T-helper 2 cell treated with Interferon-gamma antibody and Interleukin-4, amounts not matched to agents 5 μg/mL and 100 μg/mL, for 36 hours (primary cell): Measurements from ENCODE around the gene ATP5ME.

Experiments used
- DNase-seq: peaks from one replicate; pipeline ENCODE4 v3.0.0; 2021; ENCODE audit warnings: low spot score
- H3K27ac Mint-ChIP-seq: one replicate; pipeline ENCODE4 v1.8.0; 2021; ENCODE audit warnings: mild to moderate bottlenecking, mixed read lengths
- H3K27me3 Mint-ChIP-seq: one replicate; pipeline ENCODE4 v1.8.0; 2021; ENCODE audit warnings: low read depth, mixed read lengths
- H3K36me3 Mint-ChIP-seq: one replicate; pipeline ENCODE4 v1.8.0; 2021; ENCODE audit warnings: low read depth, mixed read lengths
- H3K4me1 Mint-ChIP-seq: one replicate; pipeline ENCODE4 v1.8.0; 2021; ENCODE audit warnings: low read depth, mixed read lengths
- H3K4me3 Mint-ChIP-seq: one replicate; pipeline ENCODE4 v1.8.0; 2022; ENCODE audit warnings: mild to moderate bottlenecking, moderate library complexity, mixed read lengths
- H3K9me3 Mint-ChIP-seq: one replicate; pipeline ENCODE4 v1.8.0; 2021; ENCODE audit warnings: mixed read lengths

Gene ATP5ME

DNA sequence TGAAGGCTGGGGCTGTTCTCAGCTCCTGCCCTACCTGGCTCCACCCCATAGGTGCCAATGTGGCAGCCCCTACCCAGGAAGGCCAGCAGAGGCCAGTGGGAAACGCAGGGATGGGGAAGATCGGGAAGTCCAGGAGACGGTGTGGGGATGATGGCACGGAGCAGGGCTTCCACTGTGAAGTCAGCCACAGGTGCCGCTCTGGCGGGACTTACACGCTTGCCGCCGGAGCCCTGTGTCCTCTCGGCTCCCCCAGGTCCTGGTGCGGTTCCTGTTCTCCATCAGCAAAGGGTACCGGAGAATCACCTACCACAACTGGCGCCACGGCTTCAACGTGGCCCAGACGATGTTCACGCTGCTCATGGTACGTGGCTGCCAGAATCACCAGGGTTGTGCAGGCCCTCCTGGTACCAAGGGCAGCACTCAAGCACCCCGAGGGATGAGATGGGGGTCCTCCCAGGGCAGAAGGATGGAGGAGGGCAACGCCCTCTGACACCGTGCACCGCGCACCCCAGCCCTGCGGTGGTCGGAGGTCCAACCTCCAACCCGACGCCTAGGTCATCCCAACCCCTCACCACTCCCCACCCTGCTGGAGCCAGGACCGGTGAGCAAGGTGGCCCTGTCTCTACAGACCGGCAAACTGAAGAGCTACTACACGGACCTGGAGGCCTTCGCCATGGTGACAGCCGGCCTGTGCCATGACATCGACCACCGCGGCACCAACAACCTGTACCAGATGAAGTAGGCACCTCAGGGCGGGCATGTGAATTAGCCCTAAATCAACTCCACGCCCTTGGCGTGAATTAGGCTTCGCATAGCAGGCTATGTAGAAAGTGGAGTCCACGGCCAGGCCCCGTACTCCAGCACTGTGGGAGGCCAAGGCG is 12.0 kb downstream of the ATP5ME start:
- peak overlapping the region; percentile 10 for H3K27ac Mint-ChIP-seq
- peaks cover 5% of the 10 kb centered on the region for H3K9me3 Mint-ChIP-seq

DNA sequence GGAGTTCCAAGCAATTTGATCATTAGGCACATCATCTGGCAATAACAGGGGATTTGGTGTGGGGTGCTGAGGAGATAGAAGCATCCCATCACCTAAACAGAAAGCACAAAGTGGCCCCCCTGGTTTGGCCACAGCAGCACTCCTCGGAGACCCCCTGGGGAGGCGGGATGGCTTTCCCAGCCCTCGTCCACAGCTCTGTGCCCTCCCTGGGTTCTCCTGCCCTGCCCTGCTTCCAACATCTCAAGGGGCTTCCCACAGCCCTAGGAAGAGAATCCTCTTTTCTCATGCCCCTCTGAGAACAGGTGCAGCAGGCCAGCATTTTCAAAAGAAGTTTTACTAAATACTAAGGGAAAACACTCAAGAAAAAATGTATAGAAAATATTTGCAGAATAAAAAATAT is 12.8 kb downstream of the ATP5ME start:
- Mint-ChIP-seq H3K4me1 (peaks cover 1% of the 10 kb centered on the region), H3K27ac (no peak overlapping the region), H3K9me3 (peaks cover 5% of the 10 kb centered on the region), H3K4me3 (no peak overlapping the region), H3K27me3 (no peaks in the 10 kb centered on the region), H3K36me3 (peaks cover 3% of the 10 kb centered on the region)
- DNase-seq, result no peak

More for the DNA sequence above, 12.0 kb downstream of the ATP5ME start:
- Mint-ChIP-seq H3K4me1 (peaks cover 1% of the 10 kb centered on the region), H3K4me3 (peak overlapping the region; percentile 79), H3K27me3 (no peaks in the 10 kb centered on the region), H3K36me3 (peaks cover 3% of the 10 kb centered on the region)
- no peak for DNase-seq

DNA sequence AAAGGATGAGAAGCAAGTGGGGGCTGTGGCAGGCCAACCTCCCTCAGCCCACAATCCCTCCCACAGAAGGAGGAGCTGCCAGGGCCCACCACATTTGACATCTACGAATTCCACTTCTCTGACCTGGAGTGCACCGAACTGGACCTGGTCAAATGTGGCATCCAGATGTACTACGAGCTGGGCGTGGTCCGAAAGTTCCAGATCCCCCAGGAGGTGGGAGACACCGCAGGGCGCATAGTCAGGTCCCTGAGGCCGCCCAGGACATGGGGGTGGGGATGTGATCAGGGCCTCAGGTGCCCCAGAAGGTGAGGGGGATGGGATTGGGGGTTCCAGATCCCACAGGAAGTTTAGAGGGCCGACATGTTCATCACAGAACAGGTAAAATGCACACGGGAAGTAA is 13.7 kb downstream of the ATP5ME start:
- Mint-ChIP-seq H3K36me3 (peaks cover 3% of the 10 kb centered on the region), H3K4me1 (peaks cover 1% of the 10 kb centered on the region), H3K27ac (no peak overlapping the region), H3K27me3 (no peaks in the 10 kb centered on the region), H3K9me3 (peaks cover 5% of the 10 kb centered on the region), H3K4me3 (no peak overlapping the region)
- DNase-seq, result no peak

DNA sequence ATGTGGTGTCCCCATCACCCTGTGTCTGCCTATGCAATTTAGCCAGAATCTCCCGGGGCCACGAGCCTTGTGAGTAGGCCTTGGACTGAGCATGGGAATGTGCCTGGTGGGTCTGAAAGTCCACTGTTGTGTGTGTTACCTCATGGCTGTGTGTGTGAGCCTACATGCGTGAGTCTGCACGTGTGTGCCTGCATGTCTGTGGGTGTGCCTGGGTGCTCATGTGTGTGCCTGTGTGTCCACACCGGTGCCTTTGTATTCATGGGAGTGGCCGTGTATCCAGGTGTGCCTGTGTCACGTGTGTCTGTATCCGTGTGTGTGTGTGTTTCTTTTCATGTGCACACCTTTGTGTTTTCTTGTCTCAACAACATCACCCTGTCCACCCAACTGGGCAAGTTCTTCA is 14.2 kb downstream of the ATP5ME start:
- H3K4me1 Mint-ChIP-seq, result peaks cover 1% of the 10 kb centered on the region
- peaks cover 3% of the 10 kb centered on the region for H3K36me3 Mint-ChIP-seq
- H3K4me3 Mint-ChIP-seq, result no peak overlapping the region
- H3K9me3 Mint-ChIP-seq, result peaks cover 5% of the 10 kb centered on the region
- no peak for DNase-seq
- no peaks in the 10 kb centered on the region for H3K27me3 Mint-ChIP-seq
- H3K27ac Mint-ChIP-seq, result peak overlapping the region; percentile 8

DNA sequence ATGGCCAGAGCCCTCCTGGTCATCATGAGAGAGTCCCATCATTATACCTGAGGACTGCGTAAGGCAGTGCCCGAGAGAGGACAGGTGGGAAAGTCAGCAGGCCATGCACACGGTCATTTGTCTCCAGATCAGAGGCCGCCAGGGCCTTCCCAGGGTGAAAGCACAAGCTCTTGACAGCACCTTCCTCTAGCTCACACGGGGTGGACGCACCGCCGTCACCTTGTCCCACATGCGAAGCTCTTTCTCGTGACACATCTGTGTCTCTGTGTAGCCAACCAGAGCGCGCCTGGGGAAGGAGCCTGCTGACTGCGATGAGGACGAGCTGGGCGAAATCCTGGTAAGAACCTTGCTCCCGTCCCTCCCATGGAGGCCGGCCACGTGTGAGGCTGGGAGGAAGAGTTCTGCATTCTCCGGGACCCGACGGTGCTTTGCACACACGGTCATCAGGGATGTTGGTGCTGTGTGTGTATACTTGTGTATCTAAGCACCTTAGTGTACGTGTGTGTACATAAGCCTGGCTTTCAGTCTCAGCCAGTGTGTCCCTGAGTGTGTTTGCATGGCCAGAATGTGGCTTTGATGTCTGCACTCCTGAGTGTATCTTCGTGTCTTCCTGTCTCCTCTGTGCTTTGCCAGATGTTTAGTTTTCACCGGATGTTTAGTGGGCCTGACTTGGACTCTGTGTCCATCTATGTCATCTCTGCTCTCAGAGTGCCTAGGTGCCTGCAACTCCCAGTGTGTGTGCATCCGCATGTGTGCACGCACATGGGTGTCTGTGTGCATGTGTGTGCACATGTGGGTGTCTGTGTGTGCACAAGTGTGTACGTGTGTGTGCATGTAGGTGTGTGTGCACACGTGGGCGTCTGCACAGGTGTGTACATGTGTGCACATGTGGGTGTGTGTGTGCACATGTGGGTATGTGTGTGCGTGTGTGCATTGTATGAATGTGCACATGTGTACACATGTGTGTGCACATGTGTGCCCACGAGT is 15.1 kb downstream of the ATP5ME start:
- Mint-ChIP-seq H3K27me3 (no peaks in the 10 kb centered on the region), H3K4me3 (no peak overlapping the region), H3K9me3 (peaks cover 5% of the 10 kb centered on the region), H3K36me3 (peaks cover 3% of the 10 kb centered on the region), H3K4me1 (no peaks in the 10 kb centered on the region), H3K27ac (no peak overlapping the region)
- no peak for DNase-seq

DNA sequence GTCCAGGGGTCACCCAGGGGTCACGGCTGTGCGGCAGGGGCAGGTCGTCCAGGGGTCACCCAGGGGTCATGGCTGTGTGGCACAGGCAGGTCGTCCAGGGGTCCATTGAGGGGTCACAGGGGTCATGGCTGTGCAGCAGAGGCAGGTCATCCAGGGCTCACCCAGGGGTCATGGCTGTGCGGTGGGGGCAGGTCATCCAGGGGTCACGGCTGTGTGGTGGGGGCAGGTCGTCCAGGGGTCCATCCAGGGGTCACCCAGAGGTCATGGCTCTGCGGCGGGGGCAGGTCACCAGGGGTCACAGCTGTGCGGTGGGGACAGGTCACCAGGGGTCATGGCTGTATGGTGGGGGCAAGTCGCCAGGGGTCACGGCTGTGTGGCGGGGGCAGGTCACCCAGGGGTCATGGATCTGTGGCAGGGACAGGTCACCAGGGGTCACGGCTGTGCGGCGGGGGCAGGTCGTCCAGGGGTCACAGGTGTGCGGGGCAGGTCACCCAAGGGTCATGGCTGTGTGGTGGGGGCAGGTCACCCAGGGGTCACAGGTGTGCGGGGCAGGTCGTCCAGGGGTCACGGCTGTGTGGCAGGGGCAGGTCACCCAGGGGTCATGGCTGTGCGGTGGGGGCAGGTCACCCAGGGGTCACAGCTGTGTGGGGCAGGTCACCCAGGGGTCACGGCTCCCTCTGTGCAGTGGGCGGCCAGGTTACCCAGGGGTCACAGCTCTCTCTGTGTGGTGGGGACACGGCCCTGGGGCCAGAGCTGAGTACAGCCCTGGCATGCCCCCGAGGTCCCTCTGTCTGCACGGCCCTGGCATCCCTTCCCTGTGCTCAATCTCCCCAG is 16.0 kb downstream of the ATP5ME start:
- Mint-ChIP-seq H3K4me1 (no peaks in the 10 kb centered on the region), H3K27ac (no peak overlapping the region), H3K27me3 (no peaks in the 10 kb centered on the region), H3K36me3 (peaks cover 3% of the 10 kb centered on the region), H3K4me3 (no peak overlapping the region), H3K9me3 (peaks cover 5% of the 10 kb centered on the region)
- no peak for DNase-seq

DNA sequence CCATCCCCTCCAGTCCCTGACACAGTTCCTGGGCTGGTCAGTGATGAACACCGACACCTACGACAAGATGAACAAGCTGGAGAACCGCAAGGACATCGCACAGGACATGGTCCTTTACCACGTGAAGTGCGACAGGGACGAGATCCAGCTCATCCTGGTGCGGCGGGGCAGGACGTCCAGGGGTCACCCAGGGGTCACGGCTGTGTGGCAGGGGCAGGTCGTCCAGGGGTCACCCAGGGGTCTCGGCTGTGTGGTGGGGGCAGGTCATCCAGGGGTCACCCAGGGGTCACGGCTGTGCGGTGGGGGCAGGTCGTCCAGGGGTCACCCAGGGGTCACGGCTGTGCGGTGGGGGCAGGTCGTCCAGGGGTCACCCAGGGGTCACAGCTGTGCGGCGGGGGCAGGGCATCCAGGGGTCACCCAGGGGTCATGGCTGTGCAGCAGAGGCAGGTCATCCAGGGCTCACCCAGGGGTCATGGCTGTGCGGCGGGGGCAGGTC is 16.7 kb downstream of the ATP5ME start:
- DNase-seq, result no peak
- H3K36me3 Mint-ChIP-seq, result peaks cover 3% of the 10 kb centered on the region

DNA sequence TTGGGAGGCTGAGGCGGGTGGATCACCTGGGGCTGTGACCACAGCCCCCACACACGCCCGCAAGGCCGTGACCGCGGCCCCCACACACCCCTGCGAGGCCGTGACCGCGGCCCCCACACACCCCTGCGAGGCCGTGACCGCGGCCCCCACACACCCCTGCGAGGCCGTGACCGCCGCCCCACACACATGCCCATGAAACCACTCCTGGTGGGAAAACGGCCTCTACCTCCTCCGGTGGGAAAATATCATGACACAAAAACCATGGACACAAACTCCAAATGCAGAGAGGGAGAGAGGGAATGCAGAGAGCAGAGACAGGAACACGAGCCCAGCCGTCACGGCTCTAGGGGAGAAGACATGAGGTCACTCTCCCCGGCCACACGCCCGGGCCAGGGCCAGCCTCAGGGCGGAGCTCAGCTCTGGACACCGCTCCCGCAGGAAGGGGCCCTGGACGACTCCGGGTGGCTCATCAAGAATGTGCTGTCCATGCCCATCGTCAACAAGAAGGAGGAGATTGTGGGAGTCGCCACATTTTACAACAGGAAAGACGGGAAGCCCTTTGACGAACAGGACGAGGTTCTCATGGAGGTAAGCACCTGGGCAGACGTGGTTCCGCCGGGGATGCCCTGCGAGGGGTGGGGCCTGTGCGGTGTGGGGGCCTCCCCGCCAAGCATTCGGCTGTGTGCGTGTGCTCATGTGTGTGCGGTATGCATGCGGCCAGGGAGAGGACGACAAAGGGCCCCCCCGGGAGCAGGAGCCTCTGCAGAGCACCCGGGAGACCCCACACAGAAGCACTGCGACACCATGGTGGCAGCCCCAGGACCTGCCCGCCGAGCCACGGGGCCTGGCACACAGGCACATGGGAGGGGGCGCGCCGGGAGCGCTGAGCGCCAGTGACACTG is 17.4 kb downstream of the ATP5ME start:
- no peak overlapping the region for H3K27ac Mint-ChIP-seq

More for the DNA sequence above, 16.7 kb downstream of the ATP5ME start:
- Mint-ChIP-seq H3K27ac (no peak overlapping the region), H3K4me3 (no peak overlapping the region), H3K4me1 (no peaks in the 10 kb centered on the region), H3K27me3 (no peaks in the 10 kb centered on the region), H3K9me3 (peaks cover 5% of the 10 kb centered on the region)

DNA sequence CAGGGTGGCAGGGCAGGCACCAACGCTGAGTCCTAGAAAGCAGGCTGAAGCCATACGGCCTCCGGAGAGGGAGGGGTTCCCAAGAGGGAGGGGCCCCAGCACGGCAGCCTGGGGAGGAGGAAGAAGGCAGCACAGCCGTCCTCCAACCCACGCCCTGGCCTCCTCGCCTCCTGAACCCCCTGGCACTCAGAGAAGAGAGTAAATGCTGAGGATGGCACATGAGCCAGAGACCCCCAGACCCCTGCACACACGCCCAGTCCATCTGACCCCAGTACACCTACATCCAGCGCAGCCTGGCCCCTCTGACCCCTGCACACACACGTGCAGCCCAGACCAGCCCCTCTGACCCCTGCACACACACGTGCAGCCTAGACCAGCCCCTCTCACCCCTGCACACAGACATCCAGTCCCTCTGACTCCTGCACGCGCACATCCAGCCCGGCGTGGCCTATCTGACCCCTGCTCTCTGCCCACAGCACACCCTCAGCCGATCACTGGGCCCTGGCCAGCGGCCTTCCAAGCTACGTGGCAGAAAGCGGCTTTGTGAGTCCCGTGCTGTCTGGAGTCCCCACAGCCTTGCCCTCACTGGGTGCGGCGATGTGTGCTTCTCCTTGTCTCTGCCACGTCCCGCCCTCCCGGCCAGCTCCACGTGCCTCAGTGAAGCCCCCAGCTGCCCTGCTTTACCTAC is 18.5 kb downstream of the ATP5ME start:
- no peaks in the 10 kb centered on the region for H3K36me3 Mint-ChIP-seq
- no peak overlapping the region for H3K4me3 Mint-ChIP-seq
- H3K27ac Mint-ChIP-seq, result no peak overlapping the region
- H3K27me3 Mint-ChIP-seq, result no peaks in the 10 kb centered on the region
- DNase-seq, result no peak
- H3K9me3 Mint-ChIP-seq, result peaks cover 5% of the 10 kb centered on the region
- H3K4me1 Mint-ChIP-seq, result no peaks in the 10 kb centered on the region

More for the DNA sequence above, 17.4 kb downstream of the ATP5ME start:
- Mint-ChIP-seq H3K36me3 (peaks cover 3% of the 10 kb centered on the region), H3K9me3 (peaks cover 5% of the 10 kb centered on the region), H3K4me1 (no peaks in the 10 kb centered on the region), H3K4me3 (no peak overlapping the region), H3K27me3 (no peaks in the 10 kb centered on the region)
- no peak for DNase-seq

DNA sequence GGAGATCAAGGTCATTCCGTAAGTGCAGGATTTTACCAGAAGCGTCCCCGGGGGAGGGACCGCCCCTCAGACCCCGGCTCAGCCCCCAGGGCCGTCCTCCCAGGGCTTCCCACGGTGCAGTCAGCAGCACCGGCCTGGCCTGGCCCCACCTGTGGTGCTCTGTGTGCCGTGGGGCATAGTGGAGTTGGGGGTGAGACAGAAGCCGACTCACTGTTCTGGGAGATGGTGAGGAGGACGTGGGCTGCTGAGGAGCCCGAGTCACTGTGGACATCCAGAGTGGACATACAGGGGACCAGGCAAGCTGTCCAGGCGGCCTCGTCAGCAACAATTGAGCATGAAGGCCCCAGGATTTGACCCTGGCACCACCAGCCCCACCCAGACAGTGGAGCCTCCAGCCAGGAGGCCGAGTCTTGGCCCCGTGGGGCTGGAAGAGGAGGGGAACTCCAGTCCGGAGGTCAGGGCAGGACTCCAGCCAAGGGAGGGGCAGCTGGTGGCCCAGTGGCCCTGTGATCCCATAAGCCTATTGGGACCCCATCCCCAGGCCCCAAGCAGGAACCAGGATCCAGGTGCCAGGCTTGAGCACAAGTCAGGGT is 19.1 kb downstream of the ATP5ME start:
- Mint-ChIP-seq H3K27me3 (no peaks in the 10 kb centered on the region), H3K36me3 (no peaks in the 10 kb centered on the region), H3K9me3 (peaks cover 3% of the 10 kb centered on the region), H3K4me1 (no peaks in the 10 kb centered on the region), H3K4me3 (no peak overlapping the region), H3K27ac (no peak overlapping the region)
- no peak for DNase-seq

DNA sequence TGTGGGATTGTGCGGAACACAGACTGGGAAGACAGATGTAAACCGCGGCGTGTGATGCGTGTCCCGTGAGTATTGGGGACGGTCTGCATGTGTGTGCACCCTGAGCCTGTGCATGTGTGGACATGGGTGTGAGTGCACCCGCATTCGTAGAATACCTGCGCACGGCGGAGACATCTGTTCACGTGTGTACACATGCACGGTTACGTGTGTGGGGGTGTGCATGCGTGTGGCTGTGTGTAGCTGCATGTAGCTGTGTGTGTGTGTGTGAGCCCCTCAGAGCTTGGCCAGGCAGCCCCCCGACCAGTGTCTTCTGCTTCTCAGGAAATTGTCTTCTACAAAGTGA is 19.6 kb downstream of the ATP5ME start:
- Mint-ChIP-seq H3K27me3 (no peaks in the 10 kb centered on the region), H3K27ac (no peak overlapping the region), H3K4me3 (no peak overlapping the region), H3K9me3 (no peaks in the 10 kb centered on the region), H3K4me1 (no peaks in the 10 kb centered on the region), H3K36me3 (no peaks in the 10 kb centered on the region)
- no peak for DNase-seq
